ENCODE measurements around the gene ZFY. TPM values are rescaled to one million over a fixed set of nuclear protein-coding genes. Genes with fewer than 3 reads are reported as not detected.
"Not testable (repeated sequence)": the region's sequence is repeated elsewhere in the genome, so short reads cannot be mapped to it uniquely, and the experiment has no call there.

The ZFY gene
- total and polyA plus RNA-seq, 2 of the 4 experiments (the other 2 are of a cell fraction) = not detected

- Histone ChIP-seq H3K4ac (ENCODE audit: low read depth, low read length) (no peak overlapping the region), H3K14ac (replicated peaks; ENCODE audit: low read depth, low read length) (no peak overlapping the region), H4K5ac (ENCODE audit: low read depth, low read length) (no peak overlapping the region), H3K18ac (ENCODE audit: low read depth, low read length) (no peak overlapping the region), H4K20me1 (ENCODE audit: insufficient read depth, low read length) (no peaks in the 10 kb centered on the region), H3K36me3 (ENCODE audit: control insufficient read depth, insufficient read depth, low read length) (no peaks in the 10 kb centered on the region), H3K79me1 (ENCODE audit: low read depth in 1 of 2, low read length in 2 of 2) (no peaks in the 10 kb centered on the region), H2BK120ac (ENCODE audit: low read depth, low read length) (no peak overlapping the region), H3K27me3 (ENCODE audit: control insufficient read depth, insufficient read depth, low read length) (no peaks in the 10 kb centered on the region), H2BK15ac (ENCODE audit: low read depth, low read length) (no peak overlapping the region), H2AK5ac (ENCODE audit: low read depth, low read length) (no peak overlapping the region), H2BK5ac (ENCODE audit: low read depth, low read length, poor library complexity, severe bottlenecking) (no peak overlapping the region), H2AFZ (replicated peaks; ENCODE audit: low read length, poor library complexity) (no peak overlapping the region), H3K23ac (ENCODE audit: low read depth, low read length) (no peak overlapping the region), H4K91ac (ENCODE audit: insufficient read depth, low read depth, low read length) (no peak overlapping the region), H3K4me3 (ENCODE audit: insufficient read depth, low read depth, low read length) (no peak overlapping the region), H3K27ac (ENCODE audit: insufficient read depth, low read length) (no peak overlapping the region), H3K56ac (ENCODE audit: extremely low read depth, insufficient read depth, low read length) (no peak overlapping the region), H2AK9ac (replicated peaks; ENCODE audit: low read depth, low read length, poor library complexity) (no peak overlapping the region), H3K4me2 (ENCODE audit: low read depth, low read length) (no peak overlapping the region), H3K9ac (ENCODE audit: low read depth, low read length) (no peak overlapping the region), H3K4me1 (ENCODE audit: control insufficient read depth, insufficient read depth, low read length) (no peaks in the 10 kb centered on the region), H4K8ac (ENCODE audit: low read depth in 2 of 2, low read length in 2 of 2) (no peak overlapping the region), H2BK20ac (ENCODE audit: low read depth, low read length) (no peak overlapping the region), H3K9me1 (ENCODE audit: insufficient read depth, low read length) (no peaks in the 10 kb centered on the region), H3K9me3 (ENCODE audit: control insufficient read depth, insufficient read depth, low read length) (no peaks in the 10 kb centered on the region)
- ChIA-PET POLR2A (ENCODE audit: unreplicated experiment) (no interaction called here), CTCF (no interaction called here)
- DNase-seq (no peak), ATAC-seq (ENCODE audit: low read depth) (no peak)
- no CpG with 5 or more reads among the region's 5 CpGs for WGBS, 2 experiments (ENCODE audit: extremely low coverage in 2 of 2, insufficient read length in 1 of 2)
- in situ Hi-C loops (cut with MboI; ENCODE audit: low sequenced_read_pairs) = no loop called here
- dilution Hi-C loops (cut with HindIII; ENCODE audit: low sequenced_read_pairs, unreplicated experiment) = no loop called here
- TF ChIP-seq BHLHE40 (IDR thresholded peaks at IDR 0.05; ENCODE audit: low read depth, low read length) = no peak
- TF ChIP-seq MXI1 (IDR thresholded peaks at IDR 0.05; ENCODE audit: borderline replicate concordance, low read depth, low read length) = no peak
- TF ChIP-seq FOS (IDR thresholded peaks at IDR 0.05; ENCODE audit: low read depth, low read length) = no peak
- BruUV-seq (replicated peaks) = no TSS peak
- intact Hi-C loops (cut with micrococcal nuclease) = no loop called here
Observed at GRCh38 chrY:2984491-2984890, 49.3 kb downstream of the ZFY start.

- CTCF ChIA-PET; intact Hi-C loops (cut with micrococcal nuclease): not testable (repeated sequence)
Observed at GRCh38 chrY:2987178-2987577, 52.0 kb downstream of the ZFY start.

More at GRCh38 chrY:2987178-2987577, 52.0 kb downstream of the ZFY start:
- H4K5ac ChIP-seq (ENCODE audit: low read depth, low read length); H3K9me3 ChIP-seq (ENCODE audit: control insufficient read depth, insufficient read depth, low read length); H3K27me3 ChIP-seq (ENCODE audit: control insufficient read depth, insufficient read depth, low read length); H3K4ac ChIP-seq (ENCODE audit: low read depth, low read length); H2BK15ac ChIP-seq (ENCODE audit: low read depth, low read length); ATAC-seq (ENCODE audit: low read depth); H3K56ac ChIP-seq (ENCODE audit: extremely low read depth, insufficient read depth, low read length); H4K91ac ChIP-seq (ENCODE audit: insufficient read depth, low read depth, low read length); H2BK5ac ChIP-seq (ENCODE audit: low read depth, low read length, poor library complexity, severe bottlenecking); H3K79me1 ChIP-seq (ENCODE audit: low read depth in 1 of 2, low read length in 2 of 2); H4K8ac ChIP-seq (ENCODE audit: low read depth in 2 of 2, low read length in 2 of 2); H3K9ac ChIP-seq (ENCODE audit: low read depth, low read length); H2BK120ac ChIP-seq (ENCODE audit: low read depth, low read length); H3K9me1 ChIP-seq (ENCODE audit: insufficient read depth, low read length); H3K23ac ChIP-seq (ENCODE audit: low read depth, low read length); H2AK9ac ChIP-seq (replicated peaks; ENCODE audit: low read depth, low read length, poor library complexity); H2AK5ac ChIP-seq (ENCODE audit: low read depth, low read length); H2BK20ac ChIP-seq (ENCODE audit: low read depth, low read length); H3K36me3 ChIP-seq (ENCODE audit: control insufficient read depth, insufficient read depth, low read length); BruUV-seq (replicated peaks); H3K4me1 ChIP-seq (ENCODE audit: control insufficient read depth, insufficient read depth, low read length); H3K4me2 ChIP-seq (ENCODE audit: low read depth, low read length); H3K4me3 ChIP-seq (ENCODE audit: insufficient read depth, low read depth, low read length); H2AFZ ChIP-seq (replicated peaks; ENCODE audit: low read length, poor library complexity); in situ Hi-C loops (cut with MboI; ENCODE audit: low sequenced_read_pairs); DNase-seq; POLR2A ChIA-PET (ENCODE audit: unreplicated experiment); H3K14ac ChIP-seq (replicated peaks; ENCODE audit: low read depth, low read length); dilution Hi-C loops (cut with HindIII; ENCODE audit: low sequenced_read_pairs, unreplicated experiment); H3K27ac ChIP-seq (ENCODE audit: insufficient read depth, low read length); H3K18ac ChIP-seq (ENCODE audit: low read depth, low read length); H4K20me1 ChIP-seq (ENCODE audit: insufficient read depth, low read length): not testable (repeated sequence)
- WGBS, 2 experiments (ENCODE audit: extremely low coverage in 2 of 2, insufficient read length in 1 of 2) = no CpG with 5 or more reads among the region's 8 CpGs

Data from IMR-90 (cell line).